ENCODE data around the gene SPARCL1. TPM values are rescaled to one million over a fixed set of nuclear protein-coding genes. Genes with fewer than 3 reads are reported as not detected.

SPARCL1 gene
- total and polyA plus RNA-seq, 10 of the 15 experiments (the other 5 are each of a cell fraction or from before 2014, with no cell fraction given): 0.10 to 1.1 TPM; not detected in 8

DNA sequence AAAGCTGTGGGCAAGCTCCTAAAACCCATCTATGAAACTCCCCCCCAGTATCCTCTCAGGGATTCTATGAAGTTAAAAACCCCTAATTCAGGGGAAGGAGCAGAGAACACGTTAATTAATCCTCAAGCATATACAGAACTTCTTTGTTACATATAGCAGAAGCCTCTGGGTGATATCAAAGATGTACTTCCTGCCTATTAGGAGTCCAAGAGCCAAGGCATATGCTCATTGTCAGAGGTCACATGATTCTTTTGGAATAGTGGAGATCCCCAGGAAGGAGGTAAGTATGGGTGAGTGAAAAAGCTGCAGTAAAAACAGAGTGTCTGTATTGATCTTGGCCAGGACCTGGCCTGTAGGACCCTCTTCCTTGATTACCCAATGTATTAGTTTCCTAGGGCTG is 2.9 kb upstream of the SPARCL1 start:
- no peaks in the 10 kb centered on the region; a peak in 1 of 4 replicates for H3K27me3 ChIP-seq (replicated peaks in 1 of 2; ENCODE audit: control insufficient read depth in 2 of 2, insufficient read depth in 2 of 2, low read length in 1 of 2)
- ChIA-PET CTCF (no interaction called here), POLR2A (no interaction called here), RAD21 (ENCODE audit: unreplicated experiment) (interaction anchor here (0.6 kb wide), 1 partner anchor 23 kb away, joined by 3 read pairs; no protein-coding TSS in a partner anchor), SMC1A (ENCODE audit: uncharacterized antibody, unreplicated experiment) (interaction anchor here (1.7 kb wide), 1 partner anchor 14 kb away, joined by 3 read pairs; no protein-coding TSS in a partner anchor)
- H3K36me3 ChIP-seq (ENCODE audit: control insufficient read depth in 2 of 2, insufficient read depth in 2 of 2, low read length in 1 of 2): no peaks in the 10 kb centered on the region
- 0% methylated on average over 1 of the region's 1 CpG for WGBS (ENCODE audit: insufficient coverage, insufficient replicate concordance, low lambda C conversion rate, missing lambda C conversion rate)
- no peaks in the 10 kb centered on the region; the same call in 2 of the 3 replicates for H3K9me3 ChIP-seq (replicated peaks; ENCODE audit: control insufficient read depth, insufficient read depth, low read length)
- no peak overlapping the region for H3K4me3 ChIP-seq
- intact Hi-C loops (cut with micrococcal nuclease; ENCODE audit: unreplicated experiment): no loop called here
- in situ Hi-C loops (cut with MboI): no loop called here
- no peaks in the 10 kb centered on the region for H3K4me1 ChIP-seq (ENCODE audit: control insufficient read depth, insufficient read depth, low read length)
- TF ChIP-seq, protein P1, sequence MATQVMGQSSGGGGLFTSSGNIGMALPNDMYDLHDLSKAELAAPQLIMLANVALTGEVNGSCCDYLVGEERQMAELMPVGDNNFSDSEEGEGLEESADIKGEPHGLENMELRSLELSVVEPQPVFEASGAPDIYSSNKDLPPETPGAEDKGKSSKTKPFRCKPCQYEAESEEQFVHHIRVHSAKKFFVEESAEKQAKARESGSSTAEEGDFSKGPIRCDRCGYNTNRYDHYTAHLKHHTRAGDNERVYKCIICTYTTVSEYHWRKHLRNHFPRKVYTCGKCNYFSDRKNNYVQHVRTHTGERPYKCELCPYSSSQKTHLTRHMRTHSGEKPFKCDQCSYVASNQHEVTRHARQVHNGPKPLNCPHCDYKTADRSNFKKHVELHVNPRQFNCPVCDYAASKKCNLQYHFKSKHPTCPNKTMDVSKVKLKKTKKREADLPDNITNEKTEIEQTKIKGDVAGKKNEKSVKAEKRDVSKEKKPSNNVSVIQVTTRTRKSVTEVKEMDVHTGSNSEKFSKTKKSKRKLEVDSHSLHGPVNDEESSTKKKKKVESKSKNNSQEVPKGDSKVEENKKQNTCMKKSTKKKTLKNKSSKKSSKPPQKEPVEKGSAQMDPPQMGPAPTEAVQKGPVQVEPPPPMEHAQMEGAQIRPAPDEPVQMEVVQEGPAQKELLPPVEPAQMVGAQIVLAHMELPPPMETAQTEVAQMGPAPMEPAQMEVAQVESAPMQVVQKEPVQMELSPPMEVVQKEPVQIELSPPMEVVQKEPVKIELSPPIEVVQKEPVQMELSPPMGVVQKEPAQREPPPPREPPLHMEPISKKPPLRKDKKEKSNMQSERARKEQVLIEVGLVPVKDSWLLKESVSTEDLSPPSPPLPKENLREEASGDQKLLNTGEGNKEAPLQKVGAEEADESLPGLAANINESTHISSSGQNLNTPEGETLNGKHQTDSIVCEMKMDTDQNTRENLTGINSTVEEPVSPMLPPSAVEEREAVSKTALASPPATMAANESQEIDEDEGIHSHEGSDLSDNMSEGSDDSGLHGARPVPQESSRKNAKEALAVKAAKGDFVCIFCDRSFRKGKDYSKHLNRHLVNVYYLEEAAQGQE (IDR thresholded peaks at IDR 0.05; ENCODE audit: low read depth, low read length): no peak
- TF ChIP-seq STAT3 (IDR thresholded peaks at IDR 0.05; ENCODE audit: low read depth, low read length) (no peak), NR2C2 (IDR thresholded peaks at IDR 0.05; ENCODE audit: borderline replicate concordance, control insufficient read depth, insufficient read length, low read depth) (no peak), MYB (IDR thresholded peaks at IDR 0.05; ENCODE audit: borderline replicate concordance, low read depth, low read length) (no peak), RFX5 (IDR thresholded peaks at IDR 0.05; ENCODE audit: low read depth, low read length) (no peak), BACH1 (IDR thresholded peaks at IDR 0.05; ENCODE audit: borderline replicate concordance) (no peak)
- TF ChIP-seq, protein P2, sequence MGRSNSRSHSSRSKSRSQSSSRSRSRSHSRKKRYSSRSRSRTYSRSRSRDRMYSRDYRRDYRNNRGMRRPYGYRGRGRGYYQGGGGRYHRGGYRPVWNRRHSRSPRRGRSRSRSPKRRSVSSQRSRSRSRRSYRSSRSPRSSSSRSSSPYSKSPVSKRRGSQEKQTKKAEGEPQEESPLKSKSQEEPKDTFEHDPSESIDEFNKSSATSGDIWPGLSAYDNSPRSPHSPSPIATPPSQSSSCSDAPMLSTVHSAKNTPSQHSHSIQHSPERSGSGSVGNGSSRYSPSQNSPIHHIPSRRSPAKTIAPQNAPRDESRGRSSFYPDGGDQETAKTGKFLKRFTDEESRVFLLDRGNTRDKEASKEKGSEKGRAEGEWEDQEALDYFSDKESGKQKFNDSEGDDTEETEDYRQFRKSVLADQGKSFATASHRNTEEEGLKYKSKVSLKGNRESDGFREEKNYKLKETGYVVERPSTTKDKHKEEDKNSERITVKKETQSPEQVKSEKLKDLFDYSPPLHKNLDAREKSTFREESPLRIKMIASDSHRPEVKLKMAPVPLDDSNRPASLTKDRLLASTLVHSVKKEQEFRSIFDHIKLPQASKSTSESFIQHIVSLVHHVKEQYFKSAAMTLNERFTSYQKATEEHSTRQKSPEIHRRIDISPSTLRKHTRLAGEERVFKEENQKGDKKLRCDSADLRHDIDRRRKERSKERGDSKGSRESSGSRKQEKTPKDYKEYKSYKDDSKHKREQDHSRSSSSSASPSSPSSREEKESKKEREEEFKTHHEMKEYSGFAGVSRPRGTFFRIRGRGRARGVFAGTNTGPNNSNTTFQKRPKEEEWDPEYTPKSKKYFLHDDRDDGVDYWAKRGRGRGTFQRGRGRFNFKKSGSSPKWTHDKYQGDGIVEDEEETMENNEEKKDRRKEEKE (IDR thresholded peaks at IDR 0.05): no peak
- TF ChIP-seq, protein P3, sequence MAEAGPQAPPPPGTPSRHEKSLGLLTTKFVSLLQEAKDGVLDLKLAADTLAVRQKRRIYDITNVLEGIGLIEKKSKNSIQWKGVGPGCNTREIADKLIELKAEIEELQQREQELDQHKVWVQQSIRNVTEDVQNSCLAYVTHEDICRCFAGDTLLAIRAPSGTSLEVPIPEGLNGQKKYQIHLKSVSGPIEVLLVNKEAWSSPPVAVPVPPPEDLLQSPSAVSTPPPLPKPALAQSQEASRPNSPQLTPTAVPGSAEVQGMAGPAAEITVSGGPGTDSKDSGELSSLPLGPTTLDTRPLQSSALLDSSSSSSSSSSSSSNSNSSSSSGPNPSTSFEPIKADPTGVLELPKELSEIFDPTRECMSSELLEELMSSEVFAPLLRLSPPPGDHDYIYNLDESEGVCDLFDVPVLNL (IDR thresholded peaks at IDR 0.05; ENCODE audit: low read depth, low read length): no peak
- H2AFZ ChIP-seq (ENCODE audit: control insufficient read depth, low read depth, low read length): no peak overlapping the region
- no peak for DNase-seq (ENCODE audit: low read depth, low spot score)
- H3K79me2 ChIP-seq (ENCODE audit: control insufficient read depth, insufficient read depth, low read length): no peaks in the 10 kb centered on the region
- no peak overlapping the region for H3K9ac ChIP-seq (ENCODE audit: control insufficient read depth, insufficient read depth, low read length)
- ATAC-seq: no peak
- no peak overlapping the region for H3K27ac ChIP-seq (ENCODE audit: control insufficient read depth, insufficient read depth)
- no peaks in the 10 kb centered on the region for H4K20me1 ChIP-seq (ENCODE audit: control insufficient read depth, insufficient read depth)
- FAIRE-seq: no peak
- no TSS peak for BruUV-seq (replicated peaks)
- no peak overlapping the region for H3K4me2 ChIP-seq (ENCODE audit: control insufficient read depth, insufficient read depth)

All from GM12878 (cell line).